GM19025 (cell line): ENCODE measurements around the gene FAM209A.
"Not testable (repeated sequence)": the region's sequence is repeated elsewhere in the genome, so short reads cannot be mapped to it uniquely, and the experiment has no call there.

ENCODE experiments used
- ATAC-seq: cut with Tn5 transposase; IDR thresholded peaks from one replicate; pipeline ENCODE4 v1.9.1; 2021; ENCODE audit warnings: mild to moderate bottlenecking, low read depth, moderate library complexity; ENCODE audit not compliant: unreplicated experiment

Gene FAM209A

GRCh38 chr20:56524444-56524843 is at the start of gene FAM209A:
FAM209A (plus strand) TSS chr20:56524744; CDS start chr20:56524809, 65 bp downstream.
- not testable (repeated sequence) for ATAC-seq

- ATAC-seq: no peak
Observed at GRCh38 chr20:56483970-56484369, 40.6 kb upstream of the FAM209A start.

- no peak for ATAC-seq
Observed at GRCh38 chr20:56487216-56487615, 37.3 kb upstream of the FAM209A start.

GRCh38 chr20:56488566-56488965 is 36.0 kb upstream of the FAM209A start:
- no peak for ATAC-seq

- no peak for ATAC-seq
Observed at GRCh38 chr20:56501116-56501515, 23.4 kb upstream of the FAM209A start.

- no peak for ATAC-seq
Observed at GRCh38 chr20:56503916-56504315, 20.6 kb upstream of the FAM209A start.

GRCh38 chr20:56504373-56505005 is 20.1 kb upstream of the FAM209A start:
- no peak for ATAC-seq

- no peak for ATAC-seq
Observed at GRCh38 chr20:56506103-56506502, 18.4 kb upstream of the FAM209A start.

- no peak for ATAC-seq
Observed at GRCh38 chr20:56511926-56512325, 12.6 kb upstream of the FAM209A start.

GRCh38 chr20:56513161-56514150 is 11.1 kb upstream of the FAM209A start:
- no peak for ATAC-seq

GRCh38 chr20:56516631-56517030 is 7.9 kb upstream of the FAM209A start:
- ATAC-seq: no peak

- no peak for ATAC-seq
Observed at GRCh38 chr20:56517211-56517610, 7.3 kb upstream of the FAM209A start.

- ATAC-seq: no peak
Observed at GRCh38 chr20:56517641-56518040, 6.9 kb upstream of the FAM209A start.

- no peak for ATAC-seq
Observed at GRCh38 chr20:56518126-56518525, 6.4 kb upstream of the FAM209A start.

GRCh38 chr20:56518721-56519398 is 5.7 kb upstream of the FAM209A start:
- ATAC-seq: no peak

GRCh38 chr20:56519551-56519950 is 5.0 kb upstream of the FAM209A start:
- ATAC-seq: no peak

GRCh38 chr20:56520180-56520579 is 4.4 kb upstream of the FAM209A start:
- no peak for ATAC-seq

GRCh38 chr20:56520746-56521354 is 3.7 kb upstream of the FAM209A start:
- not testable (repeated sequence) for ATAC-seq

GRCh38 chr20:56522311-56522710 is 2.2 kb upstream of the FAM209A start:
- ATAC-seq: no peak

- no peak for ATAC-seq
Observed at GRCh38 chr20:56527521-56527920, 3.0 kb downstream of the FAM209A start.

- ATAC-seq: not testable (repeated sequence)
Observed at GRCh38 chr20:56532946-56533345, 8.4 kb downstream of the FAM209A start, which contains the start of gene FAM209B. FAM209B (plus strand) TSS chr20:56533246; CDS start chr20:56533342, 96 bp downstream.
